AG09309 (cell line): ENCODE data around the gene MTHFSD.

Experiments used
- DNase-seq: peaks from one replicate; pipeline ENCODE4 v3.0.0-alpha.2; 2010; ENCODE audit warnings: low read depth
- H3K4me3 ChIP-seq: 2 replicates; pipeline ENCODE4 v1.5.1; 2011; ENCODE audit warnings: mild to moderate bottlenecking, low read depth, low read length, moderate library complexity; ENCODE audit not compliant: control insufficient read depth
- TF ChIP-seq, protein P1 (sequence below): IDR thresholded peaks from 2 replicates; pipeline ENCODE4 v1.5.1; 2011; ENCODE audit warnings: mild to moderate bottlenecking, low read depth, low read length, inconsistent platforms; ENCODE audit not compliant: insufficient read depth, control insufficient read depth; ENCODE audit errors: missing control alignments

The MTHFSD gene

DNA sequence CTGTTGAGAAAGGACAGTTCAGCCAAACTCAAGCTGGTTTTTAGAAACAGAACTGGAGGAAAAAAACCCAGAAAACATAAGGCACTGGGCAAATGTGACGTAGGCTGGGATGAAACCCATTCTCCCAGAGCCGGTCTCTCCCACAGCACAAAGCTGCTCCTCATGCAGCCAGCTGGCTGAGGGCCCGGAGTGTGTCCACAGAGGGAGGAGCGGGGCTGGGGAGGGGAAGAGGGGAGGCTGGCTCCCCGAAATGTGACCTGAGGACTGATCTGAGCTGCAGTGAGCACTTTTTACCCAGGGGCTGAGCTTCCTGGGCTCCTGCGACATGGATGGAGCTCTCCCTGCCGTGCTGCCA lies 23.9 kb downstream of the MTHFSD start:
- TF ChIP-seq, protein P1, sequence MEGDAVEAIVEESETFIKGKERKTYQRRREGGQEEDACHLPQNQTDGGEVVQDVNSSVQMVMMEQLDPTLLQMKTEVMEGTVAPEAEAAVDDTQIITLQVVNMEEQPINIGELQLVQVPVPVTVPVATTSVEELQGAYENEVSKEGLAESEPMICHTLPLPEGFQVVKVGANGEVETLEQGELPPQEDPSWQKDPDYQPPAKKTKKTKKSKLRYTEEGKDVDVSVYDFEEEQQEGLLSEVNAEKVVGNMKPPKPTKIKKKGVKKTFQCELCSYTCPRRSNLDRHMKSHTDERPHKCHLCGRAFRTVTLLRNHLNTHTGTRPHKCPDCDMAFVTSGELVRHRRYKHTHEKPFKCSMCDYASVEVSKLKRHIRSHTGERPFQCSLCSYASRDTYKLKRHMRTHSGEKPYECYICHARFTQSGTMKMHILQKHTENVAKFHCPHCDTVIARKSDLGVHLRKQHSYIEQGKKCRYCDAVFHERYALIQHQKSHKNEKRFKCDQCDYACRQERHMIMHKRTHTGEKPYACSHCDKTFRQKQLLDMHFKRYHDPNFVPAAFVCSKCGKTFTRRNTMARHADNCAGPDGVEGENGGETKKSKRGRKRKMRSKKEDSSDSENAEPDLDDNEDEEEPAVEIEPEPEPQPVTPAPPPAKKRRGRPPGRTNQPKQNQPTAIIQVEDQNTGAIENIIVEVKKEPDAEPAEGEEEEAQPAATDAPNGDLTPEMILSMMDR, result no peak
- no peak overlapping the region for H3K4me3 ChIP-seq
- DNase-seq, result no peak

DNA sequence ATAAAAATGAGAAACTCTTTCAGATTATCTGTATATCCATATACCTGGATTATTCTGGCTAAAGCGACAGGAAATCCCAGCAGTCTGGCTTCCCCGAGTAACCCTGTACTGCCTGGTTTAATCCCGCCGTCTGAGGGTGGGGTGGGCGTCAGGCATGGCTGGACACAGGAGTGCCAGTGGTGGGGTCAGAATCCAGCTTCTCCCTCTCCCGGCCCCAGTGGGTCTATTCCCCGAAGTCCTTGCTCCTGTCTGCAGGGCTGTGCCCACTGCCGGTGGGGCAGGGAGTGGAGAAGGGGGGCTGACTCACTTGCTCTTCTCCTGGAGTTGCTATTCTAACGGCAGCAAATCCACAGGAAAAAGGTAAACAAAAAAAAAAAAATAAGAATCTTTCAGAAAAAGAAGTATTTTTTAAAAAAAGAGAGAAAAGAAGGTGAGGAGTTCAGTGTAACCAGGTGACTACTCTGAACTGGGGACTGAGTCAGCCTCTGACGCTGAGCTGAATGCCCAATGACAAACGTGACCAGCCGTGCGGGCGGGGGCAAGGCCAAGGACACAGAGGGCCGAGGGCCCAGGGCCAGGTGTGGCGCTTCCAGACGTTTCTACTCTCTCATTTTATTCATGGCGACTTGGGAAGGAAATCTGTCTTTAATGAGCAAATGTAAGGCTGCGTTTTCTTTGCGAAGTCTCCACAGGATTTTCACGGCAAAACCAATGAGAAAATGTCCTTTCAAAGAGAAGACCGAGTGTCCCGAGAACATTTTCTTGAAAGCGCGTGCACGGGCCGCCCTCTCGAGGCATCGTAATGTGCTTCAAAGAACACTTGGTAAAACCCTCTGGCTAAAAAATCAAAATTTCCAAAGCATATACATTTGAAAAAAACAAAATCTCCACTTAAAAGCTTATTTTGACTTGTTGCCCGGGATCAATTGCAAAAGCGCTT lies 24.5 kb downstream of the MTHFSD start:
- no peak overlapping the region for H3K4me3 ChIP-seq
- no peak for DNase-seq
- TF ChIP-seq, protein P1, result no peak

DNA sequence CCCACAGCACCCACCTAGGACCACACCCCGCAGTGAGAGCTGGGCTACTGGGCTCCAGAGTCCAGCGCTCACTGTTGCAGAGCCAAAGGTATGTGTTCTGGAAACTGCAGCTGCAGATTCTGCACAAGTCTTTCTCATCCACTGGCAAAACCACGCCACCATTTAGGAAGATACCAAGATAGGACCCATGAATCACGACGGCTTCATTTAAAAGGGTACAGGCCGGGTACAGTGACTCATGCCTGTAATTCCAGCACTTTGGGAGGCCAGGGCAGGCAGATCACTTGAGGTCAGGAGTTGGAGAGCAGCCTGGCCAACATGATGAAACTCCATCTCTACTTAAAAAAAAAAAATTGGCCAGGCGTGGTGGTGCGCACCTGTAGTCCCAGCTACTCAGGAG lies 25.9 kb downstream of the MTHFSD start:
- TF ChIP-seq, protein P1, result no peak
- no peak for DNase-seq
- no peak overlapping the region for H3K4me3 ChIP-seq

DNA sequence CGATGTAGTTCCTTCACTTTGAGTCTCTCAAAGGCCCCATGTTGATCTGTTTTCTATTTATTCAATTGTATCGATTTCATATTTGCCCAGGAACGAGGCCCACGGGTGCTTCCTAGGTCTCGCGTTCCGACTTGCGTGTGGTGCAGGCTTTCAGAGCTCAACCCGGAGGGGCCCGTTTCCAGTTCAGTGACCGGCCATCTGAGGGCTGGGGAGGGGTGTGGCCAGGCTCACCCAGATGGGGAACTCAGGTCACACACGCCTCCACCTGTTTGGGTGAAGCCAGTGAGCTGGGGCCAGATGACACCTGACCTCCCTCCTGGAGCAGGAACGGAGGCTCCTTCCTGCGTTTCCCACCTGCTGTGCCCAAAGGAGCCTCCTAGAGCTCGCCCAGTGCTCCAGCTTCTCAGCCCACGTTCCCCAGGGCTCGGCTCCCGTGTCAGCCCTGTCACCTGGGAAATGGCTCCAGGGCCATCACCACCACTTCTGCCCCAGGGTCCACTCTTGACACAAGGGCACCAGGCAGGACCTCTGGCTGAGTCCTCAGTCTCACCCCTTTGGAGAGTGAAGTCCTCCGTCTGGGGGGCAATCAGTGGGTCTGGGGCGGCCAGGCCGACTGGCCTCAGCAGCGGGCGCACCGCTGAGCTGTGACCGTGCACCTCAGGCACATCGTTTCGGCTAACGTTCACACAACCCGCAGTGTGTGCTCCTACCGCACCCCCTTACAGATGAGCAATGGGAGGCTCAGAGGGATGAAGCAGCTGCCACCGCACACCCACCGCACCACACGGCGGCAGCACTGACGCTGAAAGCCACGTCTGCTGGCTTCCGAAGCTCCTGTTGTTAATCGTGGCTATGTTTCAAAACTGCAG lies 26.7 kb downstream of the MTHFSD start:
- no peak overlapping the region for H3K4me3 ChIP-seq
- DNase-seq, result no peak
- TF ChIP-seq, protein P1, result no peak

DNA sequence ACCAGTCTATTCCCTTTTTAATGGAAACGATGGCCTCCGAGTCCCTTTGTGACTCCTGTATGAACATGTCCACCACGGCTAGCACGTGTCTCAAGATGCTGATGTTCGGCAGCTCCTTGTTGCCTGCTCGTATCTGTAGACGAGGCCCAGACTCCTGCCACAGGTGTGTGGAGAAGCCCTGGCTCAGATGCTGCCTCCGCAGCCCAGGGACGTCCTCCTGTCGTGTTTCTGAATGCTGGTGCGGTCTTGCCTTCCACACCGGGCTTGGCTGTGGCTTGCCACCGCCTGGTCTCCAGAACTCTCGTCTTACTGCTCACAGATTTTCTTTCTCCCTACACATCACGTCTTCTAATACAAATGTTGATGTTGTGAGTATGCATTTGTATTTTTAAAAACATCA lies 27.7 kb downstream of the MTHFSD start:
- TF ChIP-seq, protein P1, result no peak
- DNase-seq, result no peak
- no peak overlapping the region for H3K4me3 ChIP-seq

DNA sequence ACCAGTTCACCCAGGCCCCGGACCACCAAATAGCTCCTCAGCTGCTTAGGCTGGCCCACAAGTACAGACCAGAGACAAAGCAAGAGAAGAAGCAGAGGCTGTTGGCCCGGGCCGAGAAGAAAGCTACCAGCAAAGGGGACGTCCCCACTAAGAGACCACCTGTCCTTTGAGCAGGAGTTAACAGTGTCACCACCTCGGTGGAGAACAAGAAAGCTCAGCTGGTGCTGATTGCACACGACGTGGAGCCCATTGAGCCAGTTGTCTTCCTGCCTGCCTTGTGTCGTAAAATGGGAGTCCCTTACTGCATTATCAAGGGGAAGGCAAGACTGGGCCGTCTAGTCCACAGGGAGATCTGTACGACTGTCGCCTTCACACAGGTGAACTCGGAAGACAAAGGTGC lies 29.3 kb downstream of the MTHFSD start:
- DNase-seq, result no peak
- H3K4me3 ChIP-seq, result no peak overlapping the region
- TF ChIP-seq, protein P1, result no peak
